Measurements from ENCODE around the gene SNPH.

DNA sequence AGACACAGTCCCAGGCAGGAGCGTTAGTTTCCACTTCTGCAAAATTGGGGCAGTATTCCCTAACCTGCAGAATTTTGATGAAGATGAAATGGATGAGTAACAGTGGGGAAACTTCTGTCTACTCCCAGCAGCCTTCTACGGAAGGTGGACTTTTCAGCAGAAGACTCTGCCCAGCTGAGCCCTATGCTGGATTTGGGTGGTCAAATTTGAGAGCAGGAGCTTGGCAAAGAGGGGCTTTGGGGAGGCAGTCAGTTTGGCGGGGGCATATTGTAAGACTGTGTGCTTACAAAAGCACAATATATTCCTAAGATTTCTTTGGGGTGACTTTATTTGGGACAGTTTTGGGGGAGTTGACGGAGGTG, 68.3 kb downstream of the SNPH start:
- TF ChIP-seq POLR2A (IDR thresholded peaks at IDR 0.05; ENCODE audit: extremely low read depth, insufficient read length) (no peak), CTCF (IDR thresholded peaks at IDR 0.05; ENCODE audit: low read depth, low read length) (no peak)

Measured in NB4 (cell line).